Chondrocyte (in vitro differentiated cells): ENCODE measurements around the gene ACSL5. TPM values are rescaled to one million over a fixed set of nuclear protein-coding genes. Genes with fewer than 3 reads are reported as not detected.

Experiments used
- DNase-seq: peaks from one replicate; pipeline ENCODE4 v3.0.0; 2021; ENCODE audit warnings: mixed read lengths, low spot score
- H3K27ac Mint-ChIP-seq: one replicate; pipeline ENCODE4 v1.8.0; 2021; ENCODE audit warnings: mild to moderate bottlenecking, moderate library complexity, mixed read lengths; ENCODE audit not compliant: unreplicated experiment
- H3K27me3 Mint-ChIP-seq: 2 replicates; pipeline ENCODE4 v1.8.0; 2021; ENCODE audit warnings: low read depth, mixed read lengths
- H3K36me3 Mint-ChIP-seq: 2 replicates; pipeline ENCODE4 v1.8.0; 2021; ENCODE audit warnings: low read depth, mixed read lengths
- H3K4me1 Mint-ChIP-seq: 2 replicates; pipeline ENCODE4 v1.8.0; 2021; ENCODE audit warnings: low read depth, mild to moderate bottlenecking, mixed read lengths
- H3K4me3 Mint-ChIP-seq: one replicate; pipeline ENCODE4 v1.8.0; 2021; ENCODE audit warnings: mild to moderate bottlenecking, moderate library complexity, mixed read lengths; ENCODE audit not compliant: unreplicated experiment
- H3K9me3 Mint-ChIP-seq: 2 replicates; pipeline ENCODE4 v1.8.0; 2021; ENCODE audit warnings: low read depth, mixed read lengths
- total RNA-seq: library from RNA; stranded (reverse); gene quantifications from 3 replicates; pipeline ENCODE4 v1.2.1, GENCODE V29; 2021
- TF ChIP-seq, protein P1 (sequence below): fragments of 200-600 bp; sonication (generic); IDR thresholded peaks from 2 replicates; pipeline ENCODE4 v1.5.0; 2021; ENCODE audit warnings: antibody characterized with exemption, mild to moderate bottlenecking, moderate library complexity

Gene ACSL5
- total RNA-seq, 1 donor from 2014 or later = 0.27 TPM

DNA sequence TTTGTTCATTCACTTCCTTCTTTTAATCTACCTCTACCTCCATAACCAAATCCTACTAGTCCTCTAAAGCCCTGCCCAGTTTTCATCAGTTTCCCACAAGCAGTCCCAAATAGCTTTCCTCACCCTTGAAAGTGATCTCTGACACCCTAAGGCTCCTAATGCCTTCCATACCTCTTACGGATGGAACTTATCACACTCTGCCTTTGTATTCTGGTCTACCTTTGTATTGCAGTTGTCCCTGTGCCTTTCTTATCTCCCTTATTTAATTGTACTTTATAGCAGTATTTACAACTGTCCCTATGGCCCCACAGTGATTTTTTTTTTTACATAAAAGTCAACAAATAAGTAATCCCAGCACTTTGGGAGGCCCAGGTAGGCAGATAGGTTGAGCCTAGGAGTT lies 33.8 kb downstream of the ACSL5 start:
- TF ChIP-seq, protein P1, sequence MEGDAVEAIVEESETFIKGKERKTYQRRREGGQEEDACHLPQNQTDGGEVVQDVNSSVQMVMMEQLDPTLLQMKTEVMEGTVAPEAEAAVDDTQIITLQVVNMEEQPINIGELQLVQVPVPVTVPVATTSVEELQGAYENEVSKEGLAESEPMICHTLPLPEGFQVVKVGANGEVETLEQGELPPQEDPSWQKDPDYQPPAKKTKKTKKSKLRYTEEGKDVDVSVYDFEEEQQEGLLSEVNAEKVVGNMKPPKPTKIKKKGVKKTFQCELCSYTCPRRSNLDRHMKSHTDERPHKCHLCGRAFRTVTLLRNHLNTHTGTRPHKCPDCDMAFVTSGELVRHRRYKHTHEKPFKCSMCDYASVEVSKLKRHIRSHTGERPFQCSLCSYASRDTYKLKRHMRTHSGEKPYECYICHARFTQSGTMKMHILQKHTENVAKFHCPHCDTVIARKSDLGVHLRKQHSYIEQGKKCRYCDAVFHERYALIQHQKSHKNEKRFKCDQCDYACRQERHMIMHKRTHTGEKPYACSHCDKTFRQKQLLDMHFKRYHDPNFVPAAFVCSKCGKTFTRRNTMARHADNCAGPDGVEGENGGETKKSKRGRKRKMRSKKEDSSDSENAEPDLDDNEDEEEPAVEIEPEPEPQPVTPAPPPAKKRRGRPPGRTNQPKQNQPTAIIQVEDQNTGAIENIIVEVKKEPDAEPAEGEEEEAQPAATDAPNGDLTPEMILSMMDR = no peak
- no peak overlapping the region for H3K4me3 Mint-ChIP-seq
- no peaks in the 10 kb centered on the region for H3K4me1 Mint-ChIP-seq
- no peak overlapping the region for H3K27ac Mint-ChIP-seq
- no peaks in the 10 kb centered on the region for H3K9me3 Mint-ChIP-seq
- no peak for DNase-seq
- H3K36me3 Mint-ChIP-seq = no peaks in the 10 kb centered on the region
- H3K27me3 Mint-ChIP-seq = peaks cover 26% of the 10 kb centered on the region

DNA sequence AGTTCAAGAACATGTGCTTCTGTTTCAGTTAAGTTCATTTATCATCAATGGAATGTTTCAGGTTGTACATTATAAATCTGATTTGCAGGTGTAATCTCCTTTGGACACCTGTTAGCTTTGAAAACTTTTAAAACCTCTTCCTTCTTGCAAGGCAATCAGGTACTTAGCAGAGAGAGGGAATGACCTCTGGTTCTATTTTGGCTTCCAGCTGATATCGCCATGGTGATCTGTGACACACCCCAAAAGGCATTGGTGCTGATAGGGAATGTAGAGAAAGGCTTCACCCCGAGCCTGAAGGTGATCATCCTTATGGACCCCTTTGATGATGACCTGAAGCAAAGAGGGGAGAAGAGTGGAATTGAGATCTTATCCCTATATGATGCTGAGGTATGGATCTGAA lies 35.4 kb downstream of the ACSL5 start:
- DNase-seq = no peak
- Mint-ChIP-seq H3K27me3 (peaks cover 24% of the 10 kb centered on the region), H3K36me3 (no peaks in the 10 kb centered on the region), H3K4me1 (no peaks in the 10 kb centered on the region), H3K9me3 (no peaks in the 10 kb centered on the region), H3K27ac (no peak overlapping the region), H3K4me3 (no peak overlapping the region)
- TF ChIP-seq, protein P1 = no peak

DNA sequence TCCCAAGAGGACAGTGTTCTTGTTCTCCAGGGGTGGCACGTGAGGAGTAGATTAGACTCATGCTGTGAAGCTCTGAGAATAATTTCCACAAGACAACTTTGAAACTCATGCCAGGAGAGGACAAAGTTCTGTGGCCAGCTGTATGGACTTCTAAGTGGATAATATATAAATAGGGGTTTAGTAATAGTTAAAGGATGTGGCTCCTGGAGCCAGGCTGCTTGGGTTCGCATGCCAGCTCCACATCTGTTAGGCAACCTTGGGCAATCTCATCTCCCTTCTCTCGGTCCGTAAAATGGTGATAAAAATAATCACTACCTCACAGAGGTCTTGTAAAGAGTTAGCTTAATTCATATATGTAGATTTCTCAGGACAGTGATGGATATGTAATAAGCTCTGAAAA lies 35.8 kb downstream of the ACSL5 start:
- Mint-ChIP-seq H3K4me3 (no peak overlapping the region), H3K36me3 (no peaks in the 10 kb centered on the region), H3K4me1 (no peaks in the 10 kb centered on the region), H3K27me3 (peaks cover 23% of the 10 kb centered on the region), H3K27ac (no peak overlapping the region), H3K9me3 (no peaks in the 10 kb centered on the region)
- DNase-seq = no peak
- TF ChIP-seq, protein P1 = no peak

DNA sequence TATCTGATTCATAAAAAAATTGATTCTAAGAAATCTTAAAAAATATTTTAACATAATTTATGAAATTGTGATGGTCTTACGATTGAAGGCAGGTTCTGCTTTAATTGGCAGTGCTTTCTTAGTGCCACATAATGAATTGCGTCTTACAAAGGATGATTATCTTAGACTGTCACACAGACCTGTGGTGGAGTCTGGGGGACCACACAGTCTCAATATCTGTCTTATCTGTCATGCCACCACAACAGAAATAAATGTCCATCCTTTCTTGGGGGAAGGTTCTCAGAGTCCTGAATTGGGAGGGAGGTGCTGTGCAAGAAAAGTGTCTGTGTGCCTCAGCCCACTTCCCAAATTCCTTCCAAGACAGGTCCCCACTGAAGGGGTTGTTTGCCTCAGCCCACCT lies 38.8 kb downstream of the ACSL5 start:
- Mint-ChIP-seq H3K4me3 (no peak overlapping the region), H3K4me1 (no peaks in the 10 kb centered on the region), H3K9me3 (no peaks in the 10 kb centered on the region), H3K36me3 (no peaks in the 10 kb centered on the region), H3K27ac (no peak overlapping the region), H3K27me3 (peaks cover 23% of the 10 kb centered on the region)
- TF ChIP-seq, protein P1 = no peak
- DNase-seq = no peak

DNA sequence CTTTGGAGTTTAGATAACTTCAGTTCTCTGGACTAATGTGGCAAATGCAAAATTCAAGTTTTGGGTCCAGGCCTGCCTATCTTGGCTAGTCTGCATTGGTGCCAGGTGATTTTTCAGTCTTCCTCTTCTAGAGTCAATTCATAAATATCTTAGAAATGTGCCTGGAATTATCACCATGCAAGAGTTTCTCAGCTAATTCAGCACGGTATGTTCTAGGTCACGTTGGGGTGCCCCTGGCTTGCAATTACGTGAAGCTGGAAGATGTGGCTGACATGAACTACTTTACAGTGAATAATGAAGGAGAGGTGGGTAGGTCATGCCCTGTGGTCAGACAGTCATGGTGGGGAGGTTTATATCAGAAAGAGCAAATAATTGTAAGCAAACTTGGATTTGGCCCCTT lies 47.8 kb downstream of the ACSL5 start:
- no peak overlapping the region for H3K4me3 Mint-ChIP-seq
- no peaks in the 10 kb centered on the region for H3K9me3 Mint-ChIP-seq
- TF ChIP-seq, protein P1 = no peak
- no peaks in the 10 kb centered on the region for H3K27me3 Mint-ChIP-seq
- H3K27ac Mint-ChIP-seq = no peak overlapping the region
- no peak for DNase-seq
- H3K4me1 Mint-ChIP-seq = peaks cover 2% of the 10 kb centered on the region
- no peaks in the 10 kb centered on the region for H3K36me3 Mint-ChIP-seq
